Astrocyte of the spinal cord (primary cell): ENCODE results near the gene ACTR5.

Source experiments
- DNase-seq: peaks from one replicate; pipeline ENCODE4 v3.0.0; 2011; ENCODE audit warnings: low read depth, low spot score
- H3K4me3 ChIP-seq: 2 replicates; pipeline ENCODE4 v1.5.1; 2011; ENCODE audit warnings: low read depth, mild to moderate bottlenecking, low read length, moderate library complexity
- in situ Hi-C: cut with HindIII; loops from 2 replicates; pipeline ENCODE4 v1.10.0; 2017; ENCODE audit warnings: low sequenced_read_pairs
- TF ChIP-seq, protein P1 (sequence below): IDR thresholded peaks from 2 replicates; pipeline ENCODE4 v1.5.1; 2012; ENCODE audit warnings: low read depth, mild to moderate bottlenecking, low read length, inconsistent platforms

ACTR5 gene

DNA sequence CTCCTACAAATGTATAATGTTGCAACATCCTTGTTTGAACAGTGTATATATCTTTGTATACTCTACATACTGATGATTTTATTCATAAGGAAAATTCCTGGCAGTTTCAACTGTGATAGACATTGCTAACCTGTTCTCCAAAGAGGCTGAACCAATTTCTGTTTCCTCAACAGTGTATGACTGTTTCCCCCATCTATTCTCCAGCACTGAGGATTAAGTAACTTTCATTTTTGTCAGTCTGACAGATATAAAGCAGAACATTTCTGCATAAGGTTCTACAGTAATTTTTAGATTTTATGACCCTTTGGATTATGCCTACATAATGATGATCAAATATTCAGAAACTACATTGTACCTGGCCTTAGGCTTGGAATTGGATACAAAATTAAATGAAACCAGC lies 67.2 kb downstream of the ACTR5 start:
- TF ChIP-seq, protein P1, sequence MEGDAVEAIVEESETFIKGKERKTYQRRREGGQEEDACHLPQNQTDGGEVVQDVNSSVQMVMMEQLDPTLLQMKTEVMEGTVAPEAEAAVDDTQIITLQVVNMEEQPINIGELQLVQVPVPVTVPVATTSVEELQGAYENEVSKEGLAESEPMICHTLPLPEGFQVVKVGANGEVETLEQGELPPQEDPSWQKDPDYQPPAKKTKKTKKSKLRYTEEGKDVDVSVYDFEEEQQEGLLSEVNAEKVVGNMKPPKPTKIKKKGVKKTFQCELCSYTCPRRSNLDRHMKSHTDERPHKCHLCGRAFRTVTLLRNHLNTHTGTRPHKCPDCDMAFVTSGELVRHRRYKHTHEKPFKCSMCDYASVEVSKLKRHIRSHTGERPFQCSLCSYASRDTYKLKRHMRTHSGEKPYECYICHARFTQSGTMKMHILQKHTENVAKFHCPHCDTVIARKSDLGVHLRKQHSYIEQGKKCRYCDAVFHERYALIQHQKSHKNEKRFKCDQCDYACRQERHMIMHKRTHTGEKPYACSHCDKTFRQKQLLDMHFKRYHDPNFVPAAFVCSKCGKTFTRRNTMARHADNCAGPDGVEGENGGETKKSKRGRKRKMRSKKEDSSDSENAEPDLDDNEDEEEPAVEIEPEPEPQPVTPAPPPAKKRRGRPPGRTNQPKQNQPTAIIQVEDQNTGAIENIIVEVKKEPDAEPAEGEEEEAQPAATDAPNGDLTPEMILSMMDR = no peak
- no peak overlapping the region for H3K4me3 ChIP-seq
- no peak for DNase-seq
- in situ Hi-C loops = no loop called here

DNA sequence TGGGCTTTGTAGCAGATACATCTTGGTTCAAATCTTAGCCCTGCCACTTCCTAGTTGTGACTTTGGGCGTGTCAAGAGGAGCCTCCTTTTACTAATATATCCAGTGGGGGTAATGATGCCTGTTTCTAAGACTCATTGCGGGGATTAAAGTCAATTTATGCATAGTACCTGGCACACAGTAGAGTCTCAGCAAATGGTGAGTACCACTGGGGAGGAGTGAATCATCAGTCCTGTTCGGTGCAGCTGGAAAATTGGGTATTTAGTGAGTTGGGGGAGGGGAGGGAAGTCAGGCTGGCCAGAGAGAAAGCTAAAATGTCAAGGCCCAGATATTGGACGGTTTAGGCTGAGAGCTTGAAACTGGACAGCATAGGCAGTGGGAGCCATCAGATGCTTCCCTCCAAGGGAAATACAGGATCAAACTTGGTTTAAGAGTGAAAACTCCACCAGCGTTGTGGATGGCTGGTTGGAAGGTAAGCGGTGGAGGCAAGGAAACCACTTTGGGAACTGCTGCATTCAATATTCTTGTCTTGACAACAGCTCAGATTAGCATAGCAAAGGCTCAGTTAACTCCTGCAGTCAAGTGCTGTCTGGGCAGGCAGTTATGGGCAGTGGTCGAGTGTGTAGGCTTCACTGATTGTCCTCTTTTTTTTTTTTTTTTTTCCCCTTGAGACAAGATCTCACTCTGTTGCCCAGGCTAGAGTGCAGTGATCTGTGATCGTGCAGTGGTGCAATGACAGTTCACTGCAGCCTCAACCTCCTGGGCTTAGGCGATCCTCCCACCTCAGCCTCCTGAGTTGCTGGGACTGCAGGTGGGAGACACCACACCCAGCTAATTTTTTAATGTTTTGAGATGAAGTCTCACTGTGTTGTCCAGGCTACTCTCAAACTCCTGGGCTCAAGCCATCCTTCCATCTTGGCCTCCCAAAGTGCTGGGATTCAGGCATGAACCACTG lies 70.1 kb downstream of the ACTR5 start:
- no peak overlapping the region for H3K4me3 ChIP-seq
- in situ Hi-C loops = no loop called here
- no peak for DNase-seq
- TF ChIP-seq, protein P1 = no peak
